Nephron (organoid): ENCODE results near the gene TCF4.

Source experiments
- H3K27ac Mint-ChIP-seq, 3 experiments: 2 replicates each; pipeline ENCODE4 v1.8.0; 2020; ENCODE audit warnings: mixed read lengths in 3 of 3, mild to moderate bottlenecking in 2 of 3, moderate library complexity in 1 of 3
- H3K27me3 Mint-ChIP-seq: 2 replicates; pipeline ENCODE4 v1.8.0; 2021; ENCODE audit warnings: low read depth, mild to moderate bottlenecking, moderate library complexity, mixed read lengths
- H3K36me3 Mint-ChIP-seq: 2 replicates; pipeline ENCODE4 v1.8.0; 2020; ENCODE audit warnings: low read depth, mixed read lengths
- H3K4me1 Mint-ChIP-seq: 2 replicates; pipeline ENCODE4 v1.8.0; 2020; ENCODE audit warnings: mixed read lengths
- H3K4me3 Mint-ChIP-seq, 3 experiments: 2 replicates each; pipeline ENCODE4 v1.8.0; 2020; ENCODE audit warnings: mild to moderate bottlenecking in 3 of 3, mixed read lengths in 3 of 3, moderate library complexity in 2 of 3
- H3K9me3 Mint-ChIP-seq: 2 replicates; pipeline ENCODE4 v1.8.0; 2020; ENCODE audit warnings: mixed read lengths
- TF ChIP-seq, protein P1 (sequence below), 3 experiments: fragments of 200-600 bp; sonication (generic); IDR thresholded peaks; one replicate each; pipeline ENCODE4 v1.5.0; 2021; ENCODE audit warnings: antibody characterized with exemption in 3 of 3; ENCODE audit not compliant: unreplicated experiment in 3 of 3

Gene TCF4

GRCh38 chr18:55375930-55376329, 212.1 kb downstream of the TCF4 start:
- no peak overlapping the region for H3K27ac Mint-ChIP-seq
- no peaks in the 10 kb centered on the region for H3K4me1 Mint-ChIP-seq
- no peaks in the 10 kb centered on the region for H3K27me3 Mint-ChIP-seq
- no peak overlapping the region for H3K4me3 Mint-ChIP-seq
- H3K9me3 Mint-ChIP-seq, result peaks cover 9% of the 10 kb centered on the region
- H3K36me3 Mint-ChIP-seq, result peaks cover 36% of the 10 kb centered on the region
- TF ChIP-seq, protein P1, sequence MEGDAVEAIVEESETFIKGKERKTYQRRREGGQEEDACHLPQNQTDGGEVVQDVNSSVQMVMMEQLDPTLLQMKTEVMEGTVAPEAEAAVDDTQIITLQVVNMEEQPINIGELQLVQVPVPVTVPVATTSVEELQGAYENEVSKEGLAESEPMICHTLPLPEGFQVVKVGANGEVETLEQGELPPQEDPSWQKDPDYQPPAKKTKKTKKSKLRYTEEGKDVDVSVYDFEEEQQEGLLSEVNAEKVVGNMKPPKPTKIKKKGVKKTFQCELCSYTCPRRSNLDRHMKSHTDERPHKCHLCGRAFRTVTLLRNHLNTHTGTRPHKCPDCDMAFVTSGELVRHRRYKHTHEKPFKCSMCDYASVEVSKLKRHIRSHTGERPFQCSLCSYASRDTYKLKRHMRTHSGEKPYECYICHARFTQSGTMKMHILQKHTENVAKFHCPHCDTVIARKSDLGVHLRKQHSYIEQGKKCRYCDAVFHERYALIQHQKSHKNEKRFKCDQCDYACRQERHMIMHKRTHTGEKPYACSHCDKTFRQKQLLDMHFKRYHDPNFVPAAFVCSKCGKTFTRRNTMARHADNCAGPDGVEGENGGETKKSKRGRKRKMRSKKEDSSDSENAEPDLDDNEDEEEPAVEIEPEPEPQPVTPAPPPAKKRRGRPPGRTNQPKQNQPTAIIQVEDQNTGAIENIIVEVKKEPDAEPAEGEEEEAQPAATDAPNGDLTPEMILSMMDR (IDR thresholded peaks at IDR 0.05; ENCODE audit: unreplicated experiment in 3 of 3), result no peak

- no peak overlapping the region for H3K4me3 Mint-ChIP-seq
- TF ChIP-seq, protein P1 (IDR thresholded peaks at IDR 0.05; ENCODE audit: unreplicated experiment in 3 of 3), result no peak
- H3K4me1 Mint-ChIP-seq, result no peaks in the 10 kb centered on the region
- H3K27me3 Mint-ChIP-seq, result no peaks in the 10 kb centered on the region
- H3K27ac Mint-ChIP-seq, result no peak overlapping the region
- peaks cover 30% of the 10 kb centered on the region for H3K36me3 Mint-ChIP-seq
- peaks cover 6% of the 10 kb centered on the region for H3K9me3 Mint-ChIP-seq
Observed at GRCh38 chr18:55374741-55375140, 213.3 kb downstream of the TCF4 start.

DNA sequence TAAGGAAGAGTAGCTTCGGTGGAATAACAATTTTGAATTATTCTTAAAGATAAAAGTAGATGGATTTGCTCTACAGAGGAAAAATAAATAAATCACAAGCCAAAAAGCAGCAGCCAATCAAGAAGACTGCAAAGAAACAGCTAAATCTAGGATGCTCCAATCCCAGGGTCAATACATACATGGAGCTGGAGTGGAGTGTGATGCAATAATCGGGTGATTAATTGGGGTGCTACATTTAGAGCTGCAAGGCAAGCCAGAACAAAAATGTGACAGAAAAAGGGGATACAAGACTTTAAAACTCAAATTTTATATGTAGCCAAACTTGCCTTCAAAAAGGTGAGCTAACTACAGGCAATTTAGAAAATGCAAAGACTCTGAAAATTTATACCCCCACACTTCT, 215.8 kb downstream of the TCF4 start:
- H3K27ac Mint-ChIP-seq, result no peak overlapping the region
- TF ChIP-seq, protein P1 (IDR thresholded peaks at IDR 0.05; ENCODE audit: unreplicated experiment in 3 of 3), result no peak
- peaks cover 14% of the 10 kb centered on the region for H3K36me3 Mint-ChIP-seq
- peaks cover 2% of the 10 kb centered on the region for H3K9me3 Mint-ChIP-seq
- H3K4me3 Mint-ChIP-seq, result no peak overlapping the region
- H3K4me1 Mint-ChIP-seq, result no peaks in the 10 kb centered on the region
- no peaks in the 10 kb centered on the region for H3K27me3 Mint-ChIP-seq

DNA sequence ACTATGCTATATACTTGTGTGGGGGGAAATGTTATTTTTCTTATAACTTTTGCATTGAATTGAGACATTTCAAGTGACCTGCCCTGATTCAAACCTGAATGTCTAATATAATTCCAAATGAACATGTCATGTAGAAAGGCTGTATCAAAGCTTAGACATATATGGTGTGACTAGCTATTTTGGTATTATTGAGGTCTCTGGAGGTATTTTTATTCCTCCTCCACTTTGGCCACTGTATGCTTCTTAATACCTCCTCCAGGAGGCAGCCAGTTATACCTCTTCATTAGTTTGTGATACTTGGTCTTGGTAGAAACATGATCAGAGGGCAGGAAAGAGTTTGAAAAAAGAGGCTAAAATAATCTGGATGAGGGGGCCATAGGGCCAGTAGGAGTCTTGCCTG, 217.1 kb downstream of the TCF4 start:
- no peaks in the 10 kb centered on the region for H3K9me3 Mint-ChIP-seq
- H3K4me3 Mint-ChIP-seq, result no peak overlapping the region
- H3K27me3 Mint-ChIP-seq, result no peaks in the 10 kb centered on the region
- peaks cover 6% of the 10 kb centered on the region for H3K36me3 Mint-ChIP-seq
- TF ChIP-seq, protein P1 (IDR thresholded peaks at IDR 0.05; ENCODE audit: unreplicated experiment in 3 of 3), result no peak
- no peak overlapping the region for H3K27ac Mint-ChIP-seq
- no peaks in the 10 kb centered on the region for H3K4me1 Mint-ChIP-seq

GRCh38 chr18:55369346-55369745, 218.6 kb downstream of the TCF4 start:
- Mint-ChIP-seq H3K36me3 (peaks cover 3% of the 10 kb centered on the region), H3K27ac (no peak overlapping the region), H3K4me3 (no peak overlapping the region), H3K4me1 (no peaks in the 10 kb centered on the region), H3K9me3 (no peaks in the 10 kb centered on the region), H3K27me3 (no peaks in the 10 kb centered on the region)
- TF ChIP-seq, protein P1 (IDR thresholded peaks at IDR 0.05; ENCODE audit: unreplicated experiment in 3 of 3), result no peak

- Mint-ChIP-seq H3K36me3 (peaks cover 7% of the 10 kb centered on the region), H3K4me1 (no peaks in the 10 kb centered on the region), H3K27ac (no peak overlapping the region), H3K4me3 (no peak overlapping the region), H3K27me3 (no peaks in the 10 kb centered on the region), H3K9me3 (peaks cover 3% of the 10 kb centered on the region)
- TF ChIP-seq, protein P1 (IDR thresholded peaks at IDR 0.05; ENCODE audit: unreplicated experiment in 3 of 3), result no peak
Observed at GRCh38 chr18:55365342-55365741, 222.7 kb downstream of the TCF4 start.
